ENCODE data around the gene ARIH2.

- no peak for TF ChIP-seq EP300 (IDR thresholded peaks at IDR 0.05)
- TF ChIP-seq CTCF (IDR thresholded peaks at IDR 0.05): no peak
- no peak for TF ChIP-seq POLR2A (IDR thresholded peaks at IDR 0.05; ENCODE audit: low read depth)
These were observed 19.5 kb downstream of the ARIH2 start for GRCh38 chr3:48938156-48938555.

Data from esophagus muscularis mucosa (tissue), 4 donors.